Memory B cell (primary cell): ENCODE data around the gene MAP2K7.
A peak's percentile ranks its signal among the peaks of the same experiment; 100 is the strongest.

Source experiments
- ATAC-seq: fragments of 150-1000 bp; cut with Tn5 transposase; 2 replicates; pipeline ENCODE4 v1.10.0; 2021; ENCODE audit warnings: low read depth, mild to moderate bottlenecking, moderate library complexity
- DNase-seq, 2 donors: peaks; one replicate each; pipeline ENCODE4 v3.0.0; 2022; ENCODE audit warnings: low spot score in 2 of 2
- H3K27ac Mint-ChIP-seq: one replicate; pipeline ENCODE4 v1.8.0; 2022; ENCODE audit warnings: mild to moderate bottlenecking, moderate library complexity, mixed read lengths
- H3K27me3 Mint-ChIP-seq: one replicate; pipeline ENCODE4 v1.8.0; 2022; ENCODE audit warnings: mixed read lengths
- H3K36me3 Mint-ChIP-seq: one replicate; pipeline ENCODE4 v1.8.0; 2022; ENCODE audit warnings: mild to moderate bottlenecking, mixed read lengths
- H3K4me1 Mint-ChIP-seq: one replicate; pipeline ENCODE4 v1.8.0; 2022; ENCODE audit warnings: mixed read lengths
- H3K4me3 Mint-ChIP-seq: one replicate; pipeline ENCODE4 v1.8.0; 2022; ENCODE audit warnings: mild to moderate bottlenecking, moderate library complexity, mixed read lengths
- H3K9me3 Mint-ChIP-seq: one replicate; pipeline ENCODE4 v1.8.0; 2022; ENCODE audit warnings: mixed read lengths

The MAP2K7 gene

DNA sequence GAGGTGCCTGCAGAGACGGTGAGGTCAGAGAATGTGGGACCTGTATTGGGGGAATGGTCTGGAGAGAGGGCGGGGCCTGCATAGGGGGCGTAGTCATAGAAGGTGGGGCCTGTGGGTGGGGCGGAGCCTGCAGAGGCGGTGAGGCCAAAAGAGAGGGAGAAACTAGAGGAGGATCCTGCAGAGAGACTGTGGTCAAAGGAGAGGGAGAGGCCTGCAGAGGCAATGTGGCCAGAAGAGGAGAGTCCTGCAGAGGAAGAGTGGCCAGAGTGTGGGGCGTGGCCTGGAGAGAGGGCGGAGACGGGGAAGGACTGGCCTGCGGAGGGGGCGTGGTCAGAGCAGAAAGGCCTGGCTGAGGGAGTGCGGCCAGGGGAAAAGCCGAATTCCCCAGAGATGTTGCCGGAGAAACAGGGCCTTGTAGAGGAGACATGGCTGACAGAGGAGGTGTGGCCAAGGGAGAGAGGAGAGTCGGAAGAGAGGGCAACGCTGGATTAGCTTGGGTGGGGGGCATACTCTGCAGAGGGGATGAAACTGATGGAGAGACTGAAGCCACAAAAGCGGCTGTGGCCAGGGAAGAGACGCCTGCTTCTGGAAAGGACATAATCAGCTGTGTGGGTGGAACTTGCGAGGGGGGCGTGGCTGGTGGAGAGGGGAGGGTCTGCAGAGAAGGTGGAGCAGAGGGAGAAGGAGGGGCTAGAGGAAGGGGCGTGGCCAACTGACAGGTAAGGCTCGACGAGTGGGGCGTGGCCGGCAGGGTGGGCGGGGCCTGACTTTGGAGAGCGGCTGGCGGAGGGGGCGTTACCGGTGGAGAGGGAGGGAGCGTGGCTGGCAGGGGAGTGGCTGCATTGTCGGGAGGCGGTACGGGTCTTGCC lies 32.0 kb upstream of the MAP2K7 start:
- peaks cover 33% of the 10 kb centered on the region for H3K27me3 Mint-ChIP-seq
- H3K4me1 Mint-ChIP-seq = peaks cover 29% of the 10 kb centered on the region
- ATAC-seq (peak; percentile 5), DNase-seq (peak; percentile 72 to 73)
- H3K27ac Mint-ChIP-seq = no peak overlapping the region
- peaks cover 7% of the 10 kb centered on the region for H3K9me3 Mint-ChIP-seq
- H3K4me3 Mint-ChIP-seq = peak overlapping the region; percentile 19
- peaks cover 5% of the 10 kb centered on the region for H3K36me3 Mint-ChIP-seq

- Mint-ChIP-seq H3K27ac (no peak overlapping the region), H3K9me3 (peaks cover 7% of the 10 kb centered on the region), H3K27me3 (peaks cover 27% of the 10 kb centered on the region), H3K4me3 (peak overlapping the region; percentile 19), H3K36me3 (peaks cover 5% of the 10 kb centered on the region), H3K4me1 (peaks cover 29% of the 10 kb centered on the region)
- ATAC-seq = no peak
- DNase-seq = no peak
Observed at GRCh38 chr19:7872306-7873204, 31.1 kb upstream of the MAP2K7 start.

- DNase-seq (no peak), ATAC-seq (no peak)
- peaks cover 7% of the 10 kb centered on the region for H3K9me3 Mint-ChIP-seq
- H3K4me1 Mint-ChIP-seq = peaks cover 28% of the 10 kb centered on the region
- peaks cover 26% of the 10 kb centered on the region for H3K27me3 Mint-ChIP-seq
- H3K4me3 Mint-ChIP-seq = peak overlapping the region; percentile 39
- no peak overlapping the region for H3K27ac Mint-ChIP-seq
- H3K36me3 Mint-ChIP-seq = peaks cover 5% of the 10 kb centered on the region
Observed at GRCh38 chr19:7873304-7874075, 30.2 kb upstream of the MAP2K7 start.

- Mint-ChIP-seq H3K27ac (no peak within 1 kb of the TSS), H3K36me3 (peaks cover 5% of the 10 kb centered on the region), H3K9me3 (peaks cover 7% of the 10 kb centered on the region), H3K4me1 (peaks cover 23% of the 10 kb centered on the region), H3K27me3 (peaks cover 26% of the 10 kb centered on the region), H3K4me3 (peak within 1 kb of the TSS; percentile 39)
- DNase-seq = peak in 1 of 2 donors; percentile 47
- no peak for ATAC-seq
Observed at GRCh38 chr19:7874076-7874896, 29.4 kb upstream of the MAP2K7 start, which contains the start of gene PRR36. Gene PRR36, minus strand, starts transcription at chr19:7874390. Its CDS starts 701 bp downstream, at chr19:7873689.

DNA sequence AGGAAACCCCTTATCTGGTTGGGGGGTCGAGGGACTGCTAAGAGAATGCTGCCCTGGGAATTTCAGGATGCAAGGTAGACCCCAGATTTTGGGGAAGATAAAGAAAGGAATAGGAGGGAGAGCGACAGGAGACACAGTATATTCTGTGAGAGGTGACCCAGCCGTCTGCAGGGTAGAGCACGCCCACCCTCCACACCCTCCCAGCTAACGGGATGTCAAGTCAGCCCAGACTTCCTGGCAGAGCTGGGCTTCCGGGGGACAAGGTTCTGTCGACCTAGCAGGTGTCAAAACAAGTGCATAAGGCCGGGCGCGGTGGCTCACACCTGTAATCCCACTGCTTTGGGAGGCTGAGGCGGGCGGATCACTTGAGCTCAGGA lies 28.8 kb upstream of the MAP2K7 start:
- Mint-ChIP-seq H3K27me3 (peaks cover 26% of the 10 kb centered on the region), H3K4me1 (peaks cover 23% of the 10 kb centered on the region), H3K36me3 (peaks cover 5% of the 10 kb centered on the region), H3K4me3 (no peak overlapping the region), H3K9me3 (peaks cover 7% of the 10 kb centered on the region), H3K27ac (no peak overlapping the region)
- ATAC-seq (no peak), DNase-seq (no peak)

GRCh38 chr19:7877249-7877836 lies 26.3 kb upstream of the MAP2K7 start:
- H3K36me3 Mint-ChIP-seq = no peaks in the 10 kb centered on the region
- no peak overlapping the region for H3K4me3 Mint-ChIP-seq
- peaks cover 11% of the 10 kb centered on the region for H3K27me3 Mint-ChIP-seq
- no peaks in the 10 kb centered on the region for H3K9me3 Mint-ChIP-seq
- no peak for ATAC-seq
- peaks cover 4% of the 10 kb centered on the region for H3K4me1 Mint-ChIP-seq
- no peak overlapping the region for H3K27ac Mint-ChIP-seq
- no peak for DNase-seq

GRCh38 chr19:7879111-7879807 lies 24.4 kb upstream of the MAP2K7 start:
- H3K4me3 Mint-ChIP-seq = no peak overlapping the region
- peaks cover 2% of the 10 kb centered on the region for H3K36me3 Mint-ChIP-seq
- no peak overlapping the region for H3K27ac Mint-ChIP-seq
- no peak for DNase-seq
- H3K27me3 Mint-ChIP-seq = peaks cover 8% of the 10 kb centered on the region
- H3K4me1 Mint-ChIP-seq = peaks cover 3% of the 10 kb centered on the region
- peaks cover 2% of the 10 kb centered on the region for H3K9me3 Mint-ChIP-seq
- ATAC-seq = no peak

DNA sequence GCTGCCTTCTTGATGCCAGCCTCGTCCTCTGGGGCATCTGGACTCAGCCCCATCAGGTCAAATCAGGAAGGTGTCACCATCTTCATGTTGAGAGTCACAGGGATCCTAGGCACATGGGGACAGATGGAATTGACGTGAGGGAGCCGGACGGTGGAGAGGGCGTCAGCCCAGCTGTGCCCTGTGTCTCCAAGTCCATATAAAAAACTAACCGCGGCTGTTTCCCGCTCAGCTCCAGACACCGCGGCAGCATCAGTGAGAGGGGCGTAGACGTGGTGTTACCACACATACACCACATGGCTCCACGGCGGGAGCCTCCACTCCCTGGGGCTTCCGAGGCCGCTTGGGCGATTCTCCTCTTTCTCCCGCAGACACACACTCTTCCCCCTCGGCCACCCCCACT lies 23.8 kb upstream of the MAP2K7 start:
- ATAC-seq (no peak), DNase-seq (no peak)
- Mint-ChIP-seq H3K4me3 (no peak overlapping the region), H3K9me3 (peaks cover 2% of the 10 kb centered on the region), H3K27me3 (peaks cover 8% of the 10 kb centered on the region), H3K27ac (no peak overlapping the region), H3K4me1 (peaks cover 3% of the 10 kb centered on the region), H3K36me3 (peaks cover 2% of the 10 kb centered on the region)

- no peak for DNase-seq
- Mint-ChIP-seq H3K4me1 (peaks cover 3% of the 10 kb centered on the region), H3K4me3 (no peak overlapping the region), H3K9me3 (peaks cover 2% of the 10 kb centered on the region), H3K27ac (no peak overlapping the region), H3K27me3 (peaks cover 7% of the 10 kb centered on the region), H3K36me3 (peaks cover 2% of the 10 kb centered on the region)
- ATAC-seq = no peak
Observed at GRCh38 chr19:7881910-7882309, 21.8 kb upstream of the MAP2K7 start.

DNA sequence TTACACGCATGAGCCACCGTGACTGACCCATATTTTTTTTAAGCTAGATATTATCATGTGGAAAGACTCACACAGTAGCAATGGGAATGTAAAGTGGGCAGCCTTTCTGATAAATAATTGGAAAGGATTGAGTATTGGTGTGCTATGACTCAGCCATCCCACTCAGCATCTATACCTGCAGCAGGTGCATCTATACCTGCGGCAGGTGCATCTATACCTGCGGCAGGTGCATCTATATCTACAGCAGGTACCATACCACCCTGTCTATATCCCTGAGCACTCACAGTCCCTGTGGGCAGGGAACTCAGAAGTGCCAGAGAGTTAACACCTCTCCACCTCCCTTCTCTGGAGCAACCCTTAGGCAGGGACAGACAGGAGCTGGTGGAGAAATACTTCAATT lies 20.6 kb upstream of the MAP2K7 start:
- peaks cover 2% of the 10 kb centered on the region for H3K9me3 Mint-ChIP-seq
- no peak for ATAC-seq
- DNase-seq = no peak
- peaks cover 7% of the 10 kb centered on the region for H3K27me3 Mint-ChIP-seq
- H3K36me3 Mint-ChIP-seq = peaks cover 2% of the 10 kb centered on the region
- H3K4me1 Mint-ChIP-seq = peaks cover 3% of the 10 kb centered on the region
- H3K4me3 Mint-ChIP-seq = no peak overlapping the region
- H3K27ac Mint-ChIP-seq = no peak overlapping the region

GRCh38 chr19:7883796-7884570 lies 19.7 kb upstream of the MAP2K7 start:
- no peak overlapping the region for H3K27ac Mint-ChIP-seq
- peaks cover 2% of the 10 kb centered on the region for H3K9me3 Mint-ChIP-seq
- no peak overlapping the region for H3K4me3 Mint-ChIP-seq
- peaks cover 2% of the 10 kb centered on the region for H3K36me3 Mint-ChIP-seq
- H3K27me3 Mint-ChIP-seq = peaks cover 9% of the 10 kb centered on the region
- peaks cover 3% of the 10 kb centered on the region for H3K4me1 Mint-ChIP-seq
- DNase-seq (no peak), ATAC-seq (no peak)

GRCh38 chr19:7885818-7886217 lies 17.9 kb upstream of the MAP2K7 start:
- DNase-seq (no peak), ATAC-seq (no peak)
- H3K9me3 Mint-ChIP-seq = peaks cover 2% of the 10 kb centered on the region
- H3K36me3 Mint-ChIP-seq = peaks cover 2% of the 10 kb centered on the region
- peaks cover 3% of the 10 kb centered on the region for H3K4me1 Mint-ChIP-seq
- H3K4me3 Mint-ChIP-seq = no peak overlapping the region
- peaks cover 13% of the 10 kb centered on the region for H3K27me3 Mint-ChIP-seq
- H3K27ac Mint-ChIP-seq = no peak overlapping the region
